Measurements from ENCODE around the gene SORCS2. TPM values are rescaled to one million over a fixed set of nuclear protein-coding genes. Genes with fewer than 3 reads are reported as not detected.

SORCS2 gene
- total and polyA plus RNA-seq, 2 donors (not counting 1 experiment from before 2014, with no cell fraction given), result not detected

GRCh38 chr4:7750972-7751371 lies 558.6 kb downstream of the SORCS2 start:
- H3K9me3 ChIP-seq (ENCODE audit: control extremely low read depth in 1 of 3, control insufficient read depth in 2 of 3, insufficient read depth in 1 of 3, low read length in 2 of 3), result peaks cover 0 to 3% (median 0%) of the 10 kb centered on the region in 3 donors
- Mint-ChIP-seq H3K4me3 (no peak overlapping the region), H3K27me3 (peaks cover 10% of the 10 kb centered on the region), H3K4me1 (no peaks in the 10 kb centered on the region), H3K9me3 (ENCODE audit: insufficient read depth) (no peaks in the 10 kb centered on the region), H3K27ac (no peak overlapping the region)
- ChIA-PET CTCF (interaction anchor here (1.2 kb wide), 1 partner anchor 9 kb away, joined by 3 read pairs; no protein-coding TSS in a partner anchor), POLR2A (no interaction called here)
- no peak overlapping the region for H3K27ac ChIP-seq (ENCODE audit: low read length in 2 of 2)
- H3K4me3 ChIP-seq (ENCODE audit: control extremely low read depth in 1 of 5, extremely low read depth in 1 of 5, insufficient read depth in 1 of 5, low read depth in 2 of 5, low read length in 4 of 5), result no peak overlapping the region
- no peaks in the 10 kb centered on the region for H3K27me3 ChIP-seq (replicated peaks in 1 of 4; ENCODE audit: control extremely low read depth in 1 of 4, control insufficient read depth in 3 of 4, insufficient read depth in 4 of 4, low read length in 3 of 4)
- H4K20me1 ChIP-seq (ENCODE audit: control insufficient read depth, insufficient read depth, low read length, poor library complexity, severe bottlenecking), result no peaks in the 10 kb centered on the region
- no peak overlapping the region for H2AFZ ChIP-seq (ENCODE audit: insufficient read depth, low read depth, low read length, poor library complexity, severe bottlenecking)
- no peak overlapping the region for H3K4me2 ChIP-seq (replicated peaks; ENCODE audit: low read depth, low read length, poor library complexity, severe bottlenecking)
- H3K79me2 ChIP-seq (ENCODE audit: control insufficient read depth, insufficient read depth, low read length), result no peaks in the 10 kb centered on the region
- no peaks in the 10 kb centered on the region for H3K36me3 ChIP-seq (replicated peaks in 1 of 2; ENCODE audit: control extremely low read depth in 1 of 2, control insufficient read depth in 1 of 2, extremely low read depth in 1 of 2, insufficient read depth in 2 of 2, low read length in 1 of 2)
- no peak overlapping the region for H3K9ac ChIP-seq (ENCODE audit: low read length)
- H3K4me1 ChIP-seq (ENCODE audit: control insufficient read depth in 2 of 2, insufficient read depth in 2 of 2, low read length in 2 of 2), result no peaks in the 10 kb centered on the region
- intact Hi-C loops (cut with micrococcal nuclease), result no loop called here
- ATAC-seq (ENCODE audit: low read depth), result no peak
- no peak for TF ChIP-seq EZH2 (IDR thresholded peaks at IDR 0.05; ENCODE audit: borderline replicate concordance, insufficient read depth, low read depth, low read length, poor library complexity, severe bottlenecking)
- TF ChIP-seq, protein P1, sequence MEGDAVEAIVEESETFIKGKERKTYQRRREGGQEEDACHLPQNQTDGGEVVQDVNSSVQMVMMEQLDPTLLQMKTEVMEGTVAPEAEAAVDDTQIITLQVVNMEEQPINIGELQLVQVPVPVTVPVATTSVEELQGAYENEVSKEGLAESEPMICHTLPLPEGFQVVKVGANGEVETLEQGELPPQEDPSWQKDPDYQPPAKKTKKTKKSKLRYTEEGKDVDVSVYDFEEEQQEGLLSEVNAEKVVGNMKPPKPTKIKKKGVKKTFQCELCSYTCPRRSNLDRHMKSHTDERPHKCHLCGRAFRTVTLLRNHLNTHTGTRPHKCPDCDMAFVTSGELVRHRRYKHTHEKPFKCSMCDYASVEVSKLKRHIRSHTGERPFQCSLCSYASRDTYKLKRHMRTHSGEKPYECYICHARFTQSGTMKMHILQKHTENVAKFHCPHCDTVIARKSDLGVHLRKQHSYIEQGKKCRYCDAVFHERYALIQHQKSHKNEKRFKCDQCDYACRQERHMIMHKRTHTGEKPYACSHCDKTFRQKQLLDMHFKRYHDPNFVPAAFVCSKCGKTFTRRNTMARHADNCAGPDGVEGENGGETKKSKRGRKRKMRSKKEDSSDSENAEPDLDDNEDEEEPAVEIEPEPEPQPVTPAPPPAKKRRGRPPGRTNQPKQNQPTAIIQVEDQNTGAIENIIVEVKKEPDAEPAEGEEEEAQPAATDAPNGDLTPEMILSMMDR (IDR thresholded peaks at IDR 0.05), result no peak
- DNase-seq, result no peak

- Histone ChIP-seq H4K20me1 (ENCODE audit: control insufficient read depth, insufficient read depth, low read length, poor library complexity, severe bottlenecking) (no peaks in the 10 kb centered on the region), H2AFZ (ENCODE audit: insufficient read depth, low read depth, low read length, poor library complexity, severe bottlenecking) (no peak overlapping the region), H3K9ac (ENCODE audit: low read length) (no peak overlapping the region), H3K4me2 (replicated peaks; ENCODE audit: low read depth, low read length, poor library complexity, severe bottlenecking) (no peak overlapping the region), H3K4me3 (ENCODE audit: control extremely low read depth in 1 of 5, extremely low read depth in 1 of 5, insufficient read depth in 1 of 5, low read depth in 2 of 5, low read length in 4 of 5) (no peak overlapping the region), H3K9me3 (ENCODE audit: control extremely low read depth in 1 of 3, control insufficient read depth in 2 of 3, insufficient read depth in 1 of 3, low read length in 2 of 3) (peaks cover 0 to 3% (median 0%) of the 10 kb centered on the region in 3 donors), H3K27me3 (replicated peaks in 1 of 4; ENCODE audit: control extremely low read depth in 1 of 4, control insufficient read depth in 3 of 4, insufficient read depth in 4 of 4, low read length in 3 of 4) (no peaks in the 10 kb centered on the region), H3K4me1 (ENCODE audit: control insufficient read depth in 2 of 2, insufficient read depth in 2 of 2, low read length in 2 of 2) (no peaks in the 10 kb centered on the region), H3K27ac (ENCODE audit: low read length in 2 of 2) (no peak overlapping the region), H3K36me3 (replicated peaks in 1 of 2; ENCODE audit: control extremely low read depth in 1 of 2, control insufficient read depth in 1 of 2, extremely low read depth in 1 of 2, insufficient read depth in 2 of 2, low read length in 1 of 2) (no peaks in the 10 kb centered on the region), H3K79me2 (ENCODE audit: control insufficient read depth, insufficient read depth, low read length) (no peaks in the 10 kb centered on the region)
- no peak overlapping the region for H3K4me3 Mint-ChIP-seq
- no peak overlapping the region for H3K27ac Mint-ChIP-seq
- CTCF ChIA-PET, result no interaction called here
- 81% methylated on average over 5 of the region's 6 CpGs for WGBS (ENCODE audit: insufficient coverage)
- POLR2A ChIA-PET, result no interaction called here
- no peaks in the 10 kb centered on the region for H3K4me1 Mint-ChIP-seq
- no peaks in the 10 kb centered on the region for H3K9me3 Mint-ChIP-seq (ENCODE audit: insufficient read depth)
- intact Hi-C loops (cut with micrococcal nuclease), result no loop called here
- DNase-seq (no peak), ATAC-seq (ENCODE audit: low read depth) (no peak)
- TF ChIP-seq, protein P1 (IDR thresholded peaks at IDR 0.05), result no peak
- TF ChIP-seq EZH2 (IDR thresholded peaks at IDR 0.05; ENCODE audit: borderline replicate concordance, insufficient read depth, low read depth, low read length, poor library complexity, severe bottlenecking), result no peak
- peaks cover 3% of the 10 kb centered on the region for H3K27me3 Mint-ChIP-seq
Measured at GRCh38 chr4:7752649-7753048, 560.3 kb downstream of the SORCS2 start.
